Breast epithelium (tissue), 4 donors: Measurements from ENCODE around the gene FLNC. TPM values are rescaled to one million over a fixed set of nuclear protein-coding genes. Genes with fewer than 3 reads are reported as not detected.

Experiments used
- DNase-seq, 2 donors: peaks; one replicate each; pipeline ENCODE4 v3.0.0-alpha.2; 2019; ENCODE audit warnings: low spot score in 2 of 2
- H3K27ac ChIP-seq, 2 donors: fragments of 200-600 bp; sonication (generic) in 1 of 2; one replicate each; pipeline ENCODE4 v1.5.1; 2016 to 2019; ENCODE audit warnings: mild to moderate bottlenecking in 1 of 2
- H3K27me3 ChIP-seq, 2 donors: fragments of 200-600 bp; sonication (generic) in 1 of 2; one replicate each; pipeline versions ENCODE4 v1.5.1 to v1.6.0; 2017 to 2019; ENCODE audit warnings: control low read depth in 1 of 2, mild to moderate bottlenecking in 1 of 2
- H3K36me3 ChIP-seq: fragments of 200-600 bp; one replicate; pipeline ENCODE4 v1.5.1; 2019
- H3K4me1 ChIP-seq, 2 donors: fragments of 200-600 bp; sonication (generic); one replicate each; pipeline ENCODE4 v1.5.1; 2016 to 2019; ENCODE audit warnings: control low read depth in 1 of 2
- H3K4me3 ChIP-seq, 3 donors: fragments of 200-600 bp; sonication (generic); 1 replicate in 2 of 3; 2 replicates in 1 of 3; pipeline ENCODE4 v1.5.1; 2016 to 2019; ENCODE audit warnings: mild to moderate bottlenecking in 3 of 3, moderate library complexity in 2 of 3
- H3K9me3 ChIP-seq, 2 donors: fragments of 200-600 bp; sonication (generic) in 1 of 2; one replicate each; pipeline ENCODE4 v1.5.1; 2016 to 2019; ENCODE audit warnings: control low read depth in 1 of 2
- POLR2A ChIP-seq: fragments of 450-650 bp; IDR thresholded peaks from one replicate; pipeline ENCODE4 v1.6.1; 2016; ENCODE audit warnings: antibody characterized with exemption, mild to moderate bottlenecking, moderate library complexity
- POLR2AphosphoS5 ChIP-seq, 3 donors: sonication (generic); formaldehyde crosslinking; IDR thresholded peaks; one replicate each; pipeline ENCODE4 v1.6.1; 2017; ENCODE audit warnings: antibody characterized with exemption in 3 of 3
- intact Hi-C: fragments of 100-400 bp; cut with DNase I; formaldehyde crosslinking; loops from one replicate; pipeline ENCODE4 v1.15.1; 2023; ENCODE audit warnings: low total_unique reads
- total RNA-seq, 3 donors: library from RNA; depleted of rRNA; stranded (reverse); fragments of >200 nt; gene quantifications; one replicate each; pipeline ENCODE4 v1.1.0, GENCODE V29; 2016
- TF ChIP-seq, protein P1 (sequence below), 3 donors: fragments of 450-650 bp; IDR thresholded peaks; one replicate each; pipeline ENCODE4 v1.5.1; 2016 to 2017; ENCODE audit warnings: antibody characterized with exemption in 3 of 3, mild to moderate bottlenecking in 3 of 3, moderate library complexity in 3 of 3

FLNC gene
- total RNA-seq, 3 donors from 2014 or later, result 5.1 to 7.5 (median 6.0) TPM

DNA sequence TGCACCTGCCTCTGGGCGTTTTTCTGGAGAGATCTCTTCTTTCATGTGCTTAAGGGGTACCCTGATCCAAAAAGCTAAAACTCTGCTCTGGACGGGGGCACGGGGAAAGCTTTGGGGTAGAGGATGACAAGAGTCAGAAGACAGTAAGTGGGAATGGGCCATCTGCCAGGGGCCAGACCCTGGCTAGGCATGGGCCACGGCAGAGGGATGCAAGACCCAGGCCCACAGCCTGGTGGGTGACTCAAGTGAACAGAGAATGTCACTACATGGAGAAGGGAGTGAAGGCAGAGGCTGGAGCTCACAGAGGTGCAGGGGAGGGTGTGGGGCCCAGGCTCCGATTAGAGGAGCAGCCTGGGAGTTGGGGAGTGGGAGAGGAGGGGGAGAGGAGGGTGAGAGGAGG, 15.3 kb downstream of the FLNC start:
- Histone ChIP-seq H3K9me3 (no peaks in the 10 kb centered on the region), H3K4me3 (no peak overlapping the region), H3K4me1 (no peaks in the 10 kb centered on the region), H3K27ac (no peak overlapping the region), H3K36me3 (no peaks in the 10 kb centered on the region), H3K27me3 (no peaks in the 10 kb centered on the region)
- intact Hi-C loops, result no loop called here
- TF ChIP-seq POLR2A (no peak), POLR2AphosphoS5 (IDR thresholded peaks at IDR 0.05) (no peak)
- TF ChIP-seq, protein P1, sequence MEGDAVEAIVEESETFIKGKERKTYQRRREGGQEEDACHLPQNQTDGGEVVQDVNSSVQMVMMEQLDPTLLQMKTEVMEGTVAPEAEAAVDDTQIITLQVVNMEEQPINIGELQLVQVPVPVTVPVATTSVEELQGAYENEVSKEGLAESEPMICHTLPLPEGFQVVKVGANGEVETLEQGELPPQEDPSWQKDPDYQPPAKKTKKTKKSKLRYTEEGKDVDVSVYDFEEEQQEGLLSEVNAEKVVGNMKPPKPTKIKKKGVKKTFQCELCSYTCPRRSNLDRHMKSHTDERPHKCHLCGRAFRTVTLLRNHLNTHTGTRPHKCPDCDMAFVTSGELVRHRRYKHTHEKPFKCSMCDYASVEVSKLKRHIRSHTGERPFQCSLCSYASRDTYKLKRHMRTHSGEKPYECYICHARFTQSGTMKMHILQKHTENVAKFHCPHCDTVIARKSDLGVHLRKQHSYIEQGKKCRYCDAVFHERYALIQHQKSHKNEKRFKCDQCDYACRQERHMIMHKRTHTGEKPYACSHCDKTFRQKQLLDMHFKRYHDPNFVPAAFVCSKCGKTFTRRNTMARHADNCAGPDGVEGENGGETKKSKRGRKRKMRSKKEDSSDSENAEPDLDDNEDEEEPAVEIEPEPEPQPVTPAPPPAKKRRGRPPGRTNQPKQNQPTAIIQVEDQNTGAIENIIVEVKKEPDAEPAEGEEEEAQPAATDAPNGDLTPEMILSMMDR (IDR thresholded peaks at IDR 0.05), result no peak
- DNase-seq, result no peak

DNA sequence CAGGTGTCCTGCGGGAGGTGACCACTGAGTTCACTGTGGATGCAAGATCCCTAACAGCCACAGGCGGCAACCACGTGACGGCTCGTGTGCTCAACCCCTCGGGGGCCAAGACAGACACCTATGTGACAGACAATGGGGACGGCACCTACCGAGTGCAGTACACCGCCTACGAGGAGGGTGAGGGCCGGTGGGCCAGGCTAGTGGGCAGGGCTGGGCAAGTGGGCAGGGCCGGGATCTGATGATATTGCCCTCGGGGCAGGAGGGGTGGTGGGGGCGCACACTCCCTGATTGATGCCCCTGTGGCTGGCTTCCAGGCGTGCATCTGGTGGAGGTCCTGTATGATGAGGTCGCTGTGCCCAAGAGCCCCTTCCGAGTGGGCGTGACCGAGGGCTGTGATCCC, 15.8 kb downstream of the FLNC start:
- DNase-seq, result no peak
- intact Hi-C loops, result no loop called here
- Histone ChIP-seq H3K27ac (no peak overlapping the region), H3K4me1 (no peaks in the 10 kb centered on the region), H3K36me3 (no peaks in the 10 kb centered on the region), H3K27me3 (no peaks in the 10 kb centered on the region), H3K9me3 (no peaks in the 10 kb centered on the region), H3K4me3 (no peak overlapping the region)
- TF ChIP-seq POLR2A (no peak), POLR2AphosphoS5 (IDR thresholded peaks at IDR 0.05) (no peak)
- TF ChIP-seq, protein P1 (IDR thresholded peaks at IDR 0.05), result no peak

DNA sequence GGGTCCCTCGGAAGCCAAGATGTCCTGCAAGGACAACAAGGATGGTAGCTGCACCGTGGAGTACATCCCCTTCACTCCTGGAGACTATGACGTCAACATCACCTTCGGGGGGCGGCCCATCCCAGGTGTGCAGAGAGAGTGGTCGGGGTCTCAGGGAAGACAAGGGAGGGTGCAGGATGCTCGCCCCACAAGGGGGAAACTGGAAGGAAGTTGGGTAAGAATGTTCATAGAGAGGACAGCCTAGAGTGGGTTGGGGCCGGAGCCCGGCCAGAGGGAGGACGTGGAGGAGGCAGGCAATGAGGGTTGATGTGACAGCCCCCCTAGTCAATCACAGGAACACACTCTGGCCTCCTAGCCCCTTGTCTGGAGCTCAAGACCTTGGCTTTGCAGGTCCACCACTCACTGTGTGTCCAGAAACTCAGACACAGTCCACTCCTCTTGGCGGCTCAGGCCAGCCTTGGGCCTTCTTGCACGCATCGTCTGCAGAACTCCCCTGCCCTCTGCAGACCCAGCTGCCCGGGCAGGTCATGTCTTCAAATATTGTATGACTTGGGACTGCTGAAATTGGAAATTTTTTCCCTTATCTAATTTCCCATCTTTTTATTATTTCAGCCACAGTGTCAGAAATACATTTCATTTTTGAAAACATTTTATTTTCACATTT, 16.7 kb downstream of the FLNC start:
- no peak for DNase-seq
- Histone ChIP-seq H3K4me1 (no peaks in the 10 kb centered on the region), H3K4me3 (no peak overlapping the region), H3K27me3 (no peaks in the 10 kb centered on the region), H3K9me3 (no peaks in the 10 kb centered on the region), H3K36me3 (no peaks in the 10 kb centered on the region), H3K27ac (no peak overlapping the region)
- TF ChIP-seq POLR2AphosphoS5 (IDR thresholded peaks at IDR 0.05) (no peak), POLR2A (no peak)
- TF ChIP-seq, protein P1 (IDR thresholded peaks at IDR 0.05), result no peak
- intact Hi-C loops, result no loop called here

DNA sequence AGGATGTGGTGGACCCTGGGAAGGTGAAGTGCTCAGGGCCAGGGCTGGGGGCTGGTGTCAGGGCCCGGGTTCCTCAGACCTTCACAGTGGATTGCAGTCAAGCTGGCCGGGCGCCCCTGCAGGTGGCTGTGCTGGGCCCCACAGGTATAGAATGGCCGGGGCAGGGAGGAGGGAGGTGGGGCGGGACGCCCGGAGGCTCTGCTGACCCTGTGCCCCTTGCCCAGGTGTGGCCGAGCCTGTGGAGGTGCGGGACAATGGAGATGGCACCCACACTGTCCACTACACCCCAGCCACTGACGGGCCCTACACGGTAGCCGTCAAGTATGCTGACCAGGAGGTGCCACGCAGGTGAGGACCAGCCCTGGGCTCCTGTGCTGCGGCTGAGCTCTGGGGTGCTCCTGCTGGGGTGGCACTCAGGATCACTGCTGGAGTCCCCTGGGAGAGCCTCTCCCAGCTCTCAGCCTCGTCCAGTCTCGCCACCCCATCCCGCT, 17.6 kb downstream of the FLNC start:
- Histone ChIP-seq H3K4me3 (no peak overlapping the region), H3K36me3 (no peaks in the 10 kb centered on the region), H3K4me1 (no peaks in the 10 kb centered on the region), H3K9me3 (no peaks in the 10 kb centered on the region), H3K27me3 (no peaks in the 10 kb centered on the region), H3K27ac (no peak overlapping the region)
- TF ChIP-seq POLR2AphosphoS5 (IDR thresholded peaks at IDR 0.05) (no peak), POLR2A (no peak)
- TF ChIP-seq, protein P1 (IDR thresholded peaks at IDR 0.05), result no peak
- intact Hi-C loops, result no loop called here
- no peak for DNase-seq

DNA sequence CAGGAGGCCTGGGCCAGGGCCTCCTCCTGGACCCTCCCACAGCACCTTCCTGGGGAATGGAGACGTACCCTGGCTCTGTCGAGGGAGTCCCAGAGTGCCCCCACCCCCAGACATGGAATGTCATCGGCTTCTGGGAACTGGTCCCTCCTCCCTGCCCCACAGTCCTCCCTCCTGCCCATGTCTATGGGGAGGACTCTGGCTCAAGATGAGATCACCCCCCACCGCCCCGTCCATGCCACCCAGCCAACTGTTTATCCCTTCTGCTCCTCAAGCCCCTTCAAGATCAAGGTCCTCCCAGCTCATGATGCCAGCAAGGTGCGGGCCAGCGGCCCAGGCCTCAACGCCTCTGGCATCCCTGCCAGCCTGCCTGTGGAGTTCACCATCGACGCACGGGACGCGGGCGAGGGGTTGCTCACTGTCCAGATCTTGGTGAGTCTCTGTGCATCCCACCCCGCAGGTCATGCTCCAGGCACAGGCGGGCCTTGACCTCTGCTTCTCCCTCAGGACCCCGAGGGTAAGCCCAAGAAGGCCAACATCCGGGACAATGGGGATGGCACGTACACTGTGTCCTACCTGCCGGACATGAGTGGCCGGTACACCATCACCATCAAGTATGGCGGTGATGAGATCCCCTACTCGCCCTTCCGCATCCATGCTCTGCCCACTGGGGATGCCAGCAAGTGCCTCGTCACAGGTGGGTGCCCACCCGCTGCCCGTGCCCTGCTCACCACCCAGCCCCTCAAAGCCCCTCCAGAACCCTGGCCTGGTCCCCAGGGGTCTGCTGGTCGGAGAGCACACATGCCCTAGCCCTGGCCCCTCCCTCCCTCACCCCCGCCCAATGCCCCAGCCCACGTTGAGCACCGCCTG, 18.3 kb downstream of the FLNC start:
- DNase-seq, result no peak
- Histone ChIP-seq H3K4me1 (no peaks in the 10 kb centered on the region), H3K27me3 (no peaks in the 10 kb centered on the region), H3K9me3 (no peaks in the 10 kb centered on the region), H3K27ac (no peak overlapping the region), H3K36me3 (no peaks in the 10 kb centered on the region), H3K4me3 (no peak overlapping the region)
- TF ChIP-seq, protein P1 (IDR thresholded peaks at IDR 0.05), result no peak
- TF ChIP-seq POLR2A (no peak), POLR2AphosphoS5 (IDR thresholded peaks at IDR 0.05) (no peak)
- intact Hi-C loops, result no loop called here
